RWPE2 (cell line): ENCODE data around the gene PPM1D.

ENCODE experiments used
- ATAC-seq: fragments of 200-7000 bp; cut with Tn5 transposase; 3 replicates; pipeline ENCODE4 v1.9.1; 2021; ENCODE audit warnings: low read depth
- DNase-seq: peaks from one replicate; pipeline ENCODE4 v3.0.0-alpha.2; 2020; ENCODE audit warnings: low spot score
- H3K27ac ChIP-seq: fragments of 450-650 bp; 2 replicates; pipeline ENCODE4 v1.5.1; 2017; ENCODE audit warnings: mild to moderate bottlenecking; ENCODE audit not compliant: poor library complexity, severe bottlenecking
- H3K27me3 ChIP-seq: fragments of 250-450 bp; sonication (Bioruptor Pico); 2 replicates; pipeline ENCODE4 v1.5.1; 2021; ENCODE audit warnings: mild to moderate bottlenecking, moderate library complexity; ENCODE audit not compliant: insufficient read depth, poor library complexity, severe bottlenecking
- H3K36me3 ChIP-seq: fragments of 250-450 bp; sonication (Bioruptor Pico); 2 replicates; pipeline ENCODE4 v1.5.1; 2020; ENCODE audit warnings: low read depth, mild to moderate bottlenecking, moderate library complexity
- H3K4me1 ChIP-seq: fragments of 250-450 bp; sonication (Bioruptor Pico); 2 replicates; pipeline ENCODE4 v1.5.1; 2021; ENCODE audit warnings: mild to moderate bottlenecking, moderate library complexity; ENCODE audit not compliant: insufficient read depth, poor library complexity, severe bottlenecking
- H3K4me3 ChIP-seq: fragments of 250-450 bp; sonication (Bioruptor Pico); 2 replicates; pipeline ENCODE4 v1.5.1; 2021; ENCODE audit warnings: mild to moderate bottlenecking, moderate library complexity; ENCODE audit not compliant: severe bottlenecking
- H3K9me3 ChIP-seq: fragments of 250-450 bp; sonication (Bioruptor Pico); 2 replicates; pipeline ENCODE4 v1.5.1; 2021; ENCODE audit warnings: mild to moderate bottlenecking, moderate library complexity; ENCODE audit not compliant: severe bottlenecking
- TF ChIP-seq, protein P1 (sequence below): fragments of 450-650 bp; IDR thresholded peaks from one replicate; pipeline ENCODE4 v1.5.1; 2017; ENCODE audit warnings: mild to moderate bottlenecking, moderate library complexity; ENCODE audit not compliant: poor library complexity, severe bottlenecking

The PPM1D gene

DNA sequence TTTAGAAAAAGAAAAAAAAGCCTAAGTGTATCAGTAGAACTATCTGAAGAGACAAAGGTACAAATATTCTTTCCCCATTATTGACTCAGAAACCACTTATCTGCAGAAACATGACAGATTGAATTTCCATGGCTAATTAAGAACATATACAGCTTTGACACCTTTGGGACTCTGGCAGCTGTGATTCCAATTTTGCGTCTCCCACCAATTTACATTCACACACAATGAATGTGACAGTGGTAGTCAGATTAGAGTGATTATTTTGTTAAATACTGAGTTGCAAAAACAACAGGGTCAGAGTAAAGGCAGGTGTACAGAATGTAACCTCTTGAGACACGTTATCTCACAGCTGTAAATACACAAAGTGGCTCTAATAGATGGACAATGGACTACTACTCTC is 5.3 kb upstream of the PPM1D start:
- Histone ChIP-seq H3K27ac (no peak overlapping the region), H3K36me3 (no peaks in the 10 kb centered on the region), H3K4me3 (no peak overlapping the region), H3K9me3 (no peaks in the 10 kb centered on the region), H3K27me3 (no peaks in the 10 kb centered on the region), H3K4me1 (no peaks in the 10 kb centered on the region)
- TF ChIP-seq, protein P1, sequence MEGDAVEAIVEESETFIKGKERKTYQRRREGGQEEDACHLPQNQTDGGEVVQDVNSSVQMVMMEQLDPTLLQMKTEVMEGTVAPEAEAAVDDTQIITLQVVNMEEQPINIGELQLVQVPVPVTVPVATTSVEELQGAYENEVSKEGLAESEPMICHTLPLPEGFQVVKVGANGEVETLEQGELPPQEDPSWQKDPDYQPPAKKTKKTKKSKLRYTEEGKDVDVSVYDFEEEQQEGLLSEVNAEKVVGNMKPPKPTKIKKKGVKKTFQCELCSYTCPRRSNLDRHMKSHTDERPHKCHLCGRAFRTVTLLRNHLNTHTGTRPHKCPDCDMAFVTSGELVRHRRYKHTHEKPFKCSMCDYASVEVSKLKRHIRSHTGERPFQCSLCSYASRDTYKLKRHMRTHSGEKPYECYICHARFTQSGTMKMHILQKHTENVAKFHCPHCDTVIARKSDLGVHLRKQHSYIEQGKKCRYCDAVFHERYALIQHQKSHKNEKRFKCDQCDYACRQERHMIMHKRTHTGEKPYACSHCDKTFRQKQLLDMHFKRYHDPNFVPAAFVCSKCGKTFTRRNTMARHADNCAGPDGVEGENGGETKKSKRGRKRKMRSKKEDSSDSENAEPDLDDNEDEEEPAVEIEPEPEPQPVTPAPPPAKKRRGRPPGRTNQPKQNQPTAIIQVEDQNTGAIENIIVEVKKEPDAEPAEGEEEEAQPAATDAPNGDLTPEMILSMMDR, result no peak
- no peak for ATAC-seq
- DNase-seq, result no peak

DNA sequence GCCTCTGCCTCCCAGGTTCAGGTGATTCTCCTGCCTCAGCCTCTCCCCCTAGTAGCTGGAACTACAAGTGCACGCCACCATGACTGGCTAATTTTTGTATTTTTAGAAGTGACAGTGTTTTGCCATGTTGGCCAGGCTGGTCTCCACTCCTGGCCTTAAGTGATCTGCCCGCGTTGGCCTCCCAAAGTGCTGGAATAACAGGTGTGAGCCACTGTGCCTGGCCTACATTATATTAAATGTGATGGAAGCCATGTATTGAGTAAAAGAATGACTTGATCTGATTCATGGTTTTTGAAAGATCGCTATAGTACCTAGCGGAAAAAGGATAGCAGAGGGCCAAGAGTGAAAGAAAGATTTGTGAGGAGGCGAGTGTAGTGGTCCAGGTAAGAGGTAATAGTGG is 2.7 kb upstream of the PPM1D start:
- no peaks in the 10 kb centered on the region for H3K4me1 ChIP-seq
- no peaks in the 10 kb centered on the region for H3K36me3 ChIP-seq
- ATAC-seq (no peak), DNase-seq (no peak)
- H3K4me3 ChIP-seq, result no peak overlapping the region
- H3K9me3 ChIP-seq, result no peaks in the 10 kb centered on the region
- TF ChIP-seq, protein P1, result no peak
- no peak overlapping the region for H3K27ac ChIP-seq
- no peaks in the 10 kb centered on the region for H3K27me3 ChIP-seq

DNA sequence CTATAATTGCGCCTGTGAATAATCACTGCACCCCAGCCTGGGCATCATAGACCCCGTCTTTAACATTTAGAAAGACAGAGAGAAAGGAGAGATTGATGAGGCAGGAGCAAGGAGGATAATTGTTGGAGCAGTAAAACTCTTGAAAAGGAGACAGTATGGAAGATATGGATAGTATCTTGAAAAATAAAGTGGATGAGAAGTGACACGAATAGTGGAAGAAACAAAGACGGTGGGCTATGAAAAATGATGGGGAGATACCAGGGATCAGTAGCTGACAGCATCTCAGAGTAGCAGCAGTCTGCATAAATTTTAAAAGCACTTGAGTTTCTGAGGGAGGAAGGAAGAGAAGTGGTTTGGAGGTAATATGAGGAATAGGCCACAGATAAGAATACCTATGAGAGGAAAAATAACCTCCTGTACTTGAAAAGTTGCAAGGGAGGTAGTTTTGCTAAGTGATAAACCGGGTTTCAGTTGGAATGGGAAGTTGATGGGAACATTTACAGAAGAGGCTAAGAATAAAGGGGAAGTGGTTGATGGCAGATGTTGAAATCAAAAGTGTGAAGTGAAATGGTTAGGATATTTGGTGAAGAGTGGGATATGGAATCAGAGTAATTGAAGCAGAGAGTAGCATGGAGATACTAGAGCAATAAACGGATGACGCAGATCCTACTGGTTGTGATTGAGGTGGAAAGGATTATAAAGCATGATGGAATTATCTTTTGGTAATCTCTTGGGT is 1.8 kb upstream of the PPM1D start:
- H3K4me3 ChIP-seq, result no peak overlapping the region
- DNase-seq, result no peak

DNA sequence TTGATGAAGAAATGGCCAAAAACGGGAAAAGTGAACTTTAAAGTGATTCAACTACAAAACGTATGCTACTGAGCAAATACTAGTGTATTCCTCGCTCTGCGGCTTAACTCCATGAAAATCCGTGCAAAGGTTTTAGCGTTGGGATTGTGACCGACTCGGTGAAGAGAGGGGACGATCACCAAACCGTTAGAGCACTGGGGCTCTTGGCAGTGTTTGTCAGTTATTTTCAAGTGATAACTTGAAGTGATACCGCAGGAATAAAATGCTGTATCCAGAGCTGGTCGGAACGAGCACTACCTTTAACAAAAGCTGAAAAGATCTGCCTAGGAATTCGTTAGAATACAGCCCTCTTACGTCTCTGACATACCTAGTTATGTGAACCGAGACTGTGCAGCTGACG is 773 bp upstream of the PPM1D start:
- no peak for DNase-seq
- peak overlapping the region; percentile 70 for H3K27ac ChIP-seq
- no peaks in the 10 kb centered on the region for H3K27me3 ChIP-seq
- ATAC-seq, result no peak
- TF ChIP-seq, protein P1, result no peak
- peaks cover 3% of the 10 kb centered on the region for H3K4me1 ChIP-seq
- no peaks in the 10 kb centered on the region for H3K36me3 ChIP-seq
- no peaks in the 10 kb centered on the region for H3K9me3 ChIP-seq
- H3K4me3 ChIP-seq, result peak overlapping the region; percentile 76

More for the DNA sequence above, 1.8 kb upstream of the PPM1D start:
- TF ChIP-seq, protein P1, result no peak
- Histone ChIP-seq H3K9me3 (no peaks in the 10 kb centered on the region), H3K27ac (no peak overlapping the region), H3K36me3 (no peaks in the 10 kb centered on the region), H3K27me3 (no peaks in the 10 kb centered on the region), H3K4me1 (peaks cover 3% of the 10 kb centered on the region)
- ATAC-seq, result no peak
